ENCODE measurements around the gene FER. TPM values are rescaled to one million over a fixed set of nuclear protein-coding genes. Genes with fewer than 3 reads are reported as not detected.

Gene FER
- total and polyA plus RNA-seq, 2 of the 8 experiments (the other 6 are each of a cell fraction or from before 2014, with no cell fraction given) = 1.3 to 15.8 TPM

GRCh38 chr5:108937221-108937620, 189.5 kb downstream of the FER start:
- DNase-seq (ENCODE audit: low read depth in 1 of 2, low spot score in 2 of 2) (no peak), FAIRE-seq (no peak)
- POLR2A ChIA-PET (ENCODE audit: partially characterized antibody) = no interaction called here
- Histone ChIP-seq H3K4me2 (ENCODE audit: insufficient read depth in 1 of 2, low read depth in 2 of 2, low read length in 2 of 2) (no peak overlapping the region), H4K20me1 (replicated peaks in 1 of 2; ENCODE audit: control insufficient read depth in 1 of 2, insufficient read depth in 2 of 2, low read length in 2 of 2) (no peaks in the 10 kb centered on the region), H3K18ac (ENCODE audit: extremely low read depth, low read length) (no peak overlapping the region), H3K79me2 (ENCODE audit: control insufficient read depth in 1 of 2, insufficient read depth in 2 of 2, low read length in 2 of 2) (no peaks in the 10 kb centered on the region), H2AFZ (ENCODE audit: low read length) (no peak overlapping the region), H2BK5ac (ENCODE audit: low read depth, low read length) (no peak overlapping the region), H3K56ac (replicated peaks; ENCODE audit: insufficient read length, low read depth, low read length) (no peak overlapping the region), H3K27ac (ENCODE audit: low read depth, low read length) (no peak overlapping the region), H3K4me3 (ENCODE audit: extremely low read depth in 1 of 4, insufficient read depth in 2 of 4, low read depth in 3 of 4, low read length in 4 of 4) (no peak overlapping the region), H4K8ac (ENCODE audit: extremely low read depth, insufficient read depth, low read length) (no peak overlapping the region), H2BK12ac (ENCODE audit: low read depth, low read length) (no peak overlapping the region), H3K9ac (replicated peaks in 1 of 4; ENCODE audit: extremely low read depth in 1 of 4, low read depth in 3 of 4, low read length in 3 of 4) (no peak overlapping the region), H3K79me1 (ENCODE audit: low read depth, low read length) (no peaks in the 10 kb centered on the region), H3K9me3 (ENCODE audit: insufficient read depth in 2 of 2, low read depth in 1 of 2, low read length in 1 of 2) (no peaks in the 10 kb centered on the region), H2AK5ac (ENCODE audit: low read depth, low read length) (no peak overlapping the region), H3K27me3 (replicated peaks in 1 of 4; ENCODE audit: control insufficient read depth in 3 of 4, extremely low read depth in 1 of 4, insufficient read depth in 3 of 4, low read length in 3 of 4) (no peaks in the 10 kb centered on the region), H4K91ac (replicated peaks; ENCODE audit: insufficient read length, low read length) (no peak overlapping the region), H2BK20ac (ENCODE audit: low read length) (no peak overlapping the region), H3K36me3 (ENCODE audit: control insufficient read depth in 2 of 4, insufficient read depth in 4 of 4, low read length in 3 of 4) (no peaks in the 10 kb centered on the region), H3K14ac (ENCODE audit: insufficient read length) (no peak overlapping the region), H2BK120ac (replicated peaks; ENCODE audit: low read depth, low read length) (no peak overlapping the region), H3K23ac (ENCODE audit: insufficient read length) (no peak overlapping the region), H3K23me2 (ENCODE audit: low read depth, low read length) (no peaks in the 10 kb centered on the region), H4K5ac (ENCODE audit: insufficient read length, low read depth, low read length) (no peak overlapping the region), H3K4me1 (replicated peaks in 1 of 4; ENCODE audit: control insufficient read depth in 3 of 4, insufficient read depth in 4 of 4, low read length in 3 of 4) (no peaks in the 10 kb centered on the region), H3K4ac (replicated peaks; ENCODE audit: insufficient read length, low read depth, low read length) (no peak overlapping the region), H2BK15ac (ENCODE audit: low read length) (no peak overlapping the region)
- no peak for TF ChIP-seq POLR2AphosphoS5 (IDR thresholded peaks at IDR 0.05; ENCODE audit: low read depth, low read length)
- TF ChIP-seq TBP (IDR thresholded peaks at IDR 0.05; ENCODE audit: low read depth, low read length) = no peak
- no peak for TF ChIP-seq CBX5 (IDR thresholded peaks at IDR 0.05; ENCODE audit: low read depth, low read length)
- no peak for TF ChIP-seq FOSL1 (IDR thresholded peaks at IDR 0.05; ENCODE audit: insufficient read depth, low read depth, low read length)
- TF ChIP-seq RNF2 (IDR thresholded peaks at IDR 0.05; ENCODE audit: borderline replicate concordance, low read depth, low read length, missing control alignments, poor library complexity, severe bottlenecking) = no peak
- TF ChIP-seq CREB1 (IDR thresholded peaks at IDR 0.05) = no peak
- no peak for TF ChIP-seq E2F6 (IDR thresholded peaks at IDR 0.05)
- TF ChIP-seq GABPA (IDR thresholded peaks at IDR 0.05; ENCODE audit: borderline replicate concordance, insufficient read depth, low read length) = no peak
- no peak for TF ChIP-seq TEAD4 (IDR thresholded peaks at IDR 0.05; ENCODE audit: low read depth, low read length)
- no peak for TF ChIP-seq PHF8 (conservative IDR thresholded peaks at IDR 0.05; ENCODE audit: low read depth, low read length)
- TF ChIP-seq ASH2L (IDR thresholded peaks at IDR 0.05; ENCODE audit: low read length) = no peak
- TF ChIP-seq CHD1 (IDR thresholded peaks at IDR 0.05; ENCODE audit: low read depth, low read length) = no peak
- CTCF ChIA-PET (ENCODE audit: partially characterized antibody) = interaction anchor here (1.0 kb wide), 1 partner anchor 15 kb away, joined by 3 read pairs; no protein-coding TSS in a partner anchor
- WGBS, 2 experiments (ENCODE audit: extremely low coverage in 1 of 2, insufficient coverage in 1 of 2, insufficient read length in 1 of 2, insufficient replicate concordance in 2 of 2, low coverage in 1 of 2, low lambda C conversion rate in 2 of 2, missing lambda C conversion rate in 1 of 2) = 100% methylated on average over 2 of the region's 2 CpGs; no CpG with 5 or more reads in 1 of the 2 experiments
